ENCODE measurements around the gene GATA2.

DNA sequence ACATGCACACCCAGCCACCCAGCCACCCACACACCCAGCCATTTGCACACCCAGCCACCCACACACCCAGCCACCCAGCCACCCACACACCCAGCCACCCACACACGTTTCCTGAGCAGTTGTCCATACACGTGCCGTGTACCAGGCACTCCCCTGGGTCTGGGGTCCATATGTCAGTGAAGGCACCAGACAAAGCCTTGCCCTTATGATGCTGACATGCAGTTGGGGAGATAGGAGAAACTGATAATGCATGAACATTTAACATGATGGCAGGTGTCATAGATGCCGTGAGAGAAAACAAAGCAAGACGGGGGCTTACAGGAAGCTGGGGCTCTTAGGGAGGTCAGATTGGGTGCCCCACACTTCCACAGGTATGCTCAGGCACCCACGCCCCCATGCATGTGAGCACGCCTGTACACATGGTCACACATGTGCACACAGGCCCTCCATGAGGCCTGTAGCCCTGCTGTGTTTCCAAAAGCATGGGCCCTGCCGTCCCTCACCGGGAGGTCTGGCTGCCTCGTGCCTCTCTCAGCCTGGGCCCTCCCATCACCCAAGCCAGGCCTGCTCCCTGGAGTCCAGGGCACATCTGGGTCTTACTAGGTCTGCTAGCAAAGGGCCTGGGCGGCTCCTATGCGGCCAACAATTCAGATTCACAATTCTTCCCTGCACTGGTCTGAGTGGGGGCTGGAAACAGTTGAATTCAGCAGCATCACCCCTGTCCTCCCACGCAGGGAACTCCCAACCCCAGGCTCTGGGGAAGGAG is 22.7 kb downstream of the GATA2 start:
- TF ChIP-seq POLR2A (IDR thresholded peaks at IDR 0.05; ENCODE audit: low read depth, low read length) (no peak), TAF1 (IDR thresholded peaks at IDR 0.05; ENCODE audit: low read depth, low read length) (no peak), POU2F2 (IDR thresholded peaks at IDR 0.05; ENCODE audit: low read depth, low read length) (no peak), POLR2AphosphoS5 (IDR thresholded peaks at IDR 0.05; ENCODE audit: low read depth, low read length) (no peak), SPI1 (IDR thresholded peaks at IDR 0.05; ENCODE audit: low read depth, low read length) (no peak), PAX5 (IDR thresholded peaks at IDR 0.05; ENCODE audit: insufficient read depth, low read length, severe bottlenecking) (no peak)

Measured in GM12891 (cell line).